G401.6 (cell line): ENCODE data around the gene THEMIS.

Experiments
- FAIRE-seq: peaks from 2 replicates; lab custom pipeline; 2012; peaks lifted over from hg19 to GRCh38; lab: Jason Lieb, UNC

THEMIS gene

DNA sequence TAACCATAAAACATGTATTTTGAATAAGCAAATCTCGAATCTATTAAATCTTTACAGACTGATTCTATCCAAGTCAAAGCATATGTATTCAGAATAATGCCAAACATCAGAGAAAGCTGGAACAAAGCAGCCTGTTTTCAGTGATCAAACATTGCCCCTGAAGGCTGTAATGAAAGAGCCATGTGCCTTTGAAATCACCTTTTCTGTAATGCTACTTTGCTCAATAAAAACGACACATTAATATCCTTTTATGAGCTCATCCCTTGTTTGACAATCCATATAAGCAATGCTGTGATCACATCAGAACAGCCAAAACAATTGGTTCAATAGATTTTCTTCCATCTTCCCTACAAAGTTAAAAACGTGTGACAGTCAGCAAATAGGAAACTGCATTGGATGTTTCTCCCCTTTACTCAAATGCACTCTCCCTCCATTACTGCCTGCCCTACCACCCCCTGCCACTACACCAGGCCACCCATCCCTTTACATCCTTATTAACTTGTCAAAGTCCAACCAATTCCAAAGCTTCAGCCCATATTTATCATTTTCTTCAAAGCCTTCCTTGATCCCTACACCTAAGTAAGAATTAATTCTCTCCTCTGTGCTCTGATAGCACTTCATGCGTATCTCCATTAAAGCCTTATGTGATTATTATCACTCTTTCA is 42.0 kb downstream of the THEMIS start:
- no peak for FAIRE-seq

GRCh38 chr6:127857051-127857637 is 43.7 kb downstream of the THEMIS start:
- no peak for FAIRE-seq

DNA sequence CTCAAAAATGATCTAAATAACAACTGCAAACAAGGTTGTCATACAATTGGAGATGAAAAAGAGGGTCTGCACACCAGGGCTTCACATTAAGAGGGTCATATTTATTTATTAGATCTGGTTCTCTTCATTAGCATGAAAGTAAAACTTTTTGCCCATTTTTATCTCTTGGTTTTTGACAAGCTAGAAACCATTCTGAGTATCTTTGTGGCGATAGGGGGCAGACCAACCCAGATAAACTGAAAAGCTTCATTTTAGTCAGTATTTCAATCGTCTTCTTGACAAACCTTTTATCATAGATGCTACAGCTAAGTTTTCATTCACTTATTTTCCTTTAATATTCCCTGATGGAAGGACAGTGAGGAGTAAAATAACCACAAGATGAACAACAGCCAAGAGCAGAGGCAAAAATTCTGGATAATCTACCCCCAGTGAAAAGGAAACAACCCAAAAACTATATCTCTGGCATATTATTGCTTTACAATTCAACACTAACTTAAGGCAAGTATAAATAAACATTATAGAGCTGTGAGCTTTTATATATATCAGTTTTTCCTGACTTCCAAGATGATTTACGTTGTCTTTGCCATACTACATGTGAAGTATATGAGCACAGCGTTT is 45.2 kb downstream of the THEMIS start:
- FAIRE-seq: no peak

GRCh38 chr6:127854009-127854408 is 46.8 kb downstream of the THEMIS start:
- no peak for FAIRE-seq

GRCh38 chr6:127851197-127851596 is 49.7 kb downstream of the THEMIS start:
- FAIRE-seq: no peak

- FAIRE-seq: no peak
Measured at GRCh38 chr6:127845242-127845641, 55.6 kb downstream of the THEMIS start.

- no peak for FAIRE-seq
Measured at GRCh38 chr6:127844529-127844928, 56.3 kb downstream of the THEMIS start.

- FAIRE-seq: no peak
Measured at GRCh38 chr6:127843582-127843981, 57.3 kb downstream of the THEMIS start.

DNA sequence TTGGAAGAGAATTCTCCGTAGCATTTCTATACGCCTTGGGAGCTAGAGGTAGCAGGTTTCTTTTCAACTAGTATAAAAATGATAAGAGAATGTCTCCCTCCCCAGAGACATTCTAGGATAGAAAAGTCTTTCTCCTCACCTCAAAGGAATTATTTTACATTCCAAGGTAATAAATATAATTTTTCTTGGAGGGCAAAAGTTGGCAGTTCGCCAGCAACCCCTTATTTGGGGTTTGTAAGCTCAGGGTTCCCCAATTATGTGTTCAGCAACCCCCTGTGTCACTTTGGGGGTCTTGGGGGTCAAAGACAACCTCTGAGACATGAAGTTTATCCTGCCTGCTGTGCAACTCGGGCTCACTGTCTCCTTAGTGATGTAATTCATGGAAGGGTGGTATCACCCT is 58.3 kb downstream of the THEMIS start:
- no peak for FAIRE-seq

DNA sequence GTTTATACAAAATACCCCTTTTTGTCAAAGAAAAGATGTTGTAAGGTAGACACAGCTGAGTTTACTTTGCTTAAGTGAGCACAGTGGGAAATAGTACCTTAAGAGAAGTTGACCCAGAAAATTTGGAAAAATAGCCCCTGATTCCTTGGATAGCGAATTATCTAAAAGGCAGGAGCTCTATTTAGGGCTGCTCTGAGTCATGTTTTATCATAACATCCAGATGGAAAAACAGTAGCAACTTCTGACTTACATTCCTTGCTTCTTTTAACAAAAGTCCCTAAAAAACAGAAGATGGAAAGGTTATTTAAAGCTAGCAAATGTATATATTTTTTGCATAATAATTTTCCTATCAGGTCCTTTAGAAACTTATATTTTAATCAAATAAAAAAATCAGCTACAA is 59.0 kb downstream of the THEMIS start:
- no peak for FAIRE-seq

DNA sequence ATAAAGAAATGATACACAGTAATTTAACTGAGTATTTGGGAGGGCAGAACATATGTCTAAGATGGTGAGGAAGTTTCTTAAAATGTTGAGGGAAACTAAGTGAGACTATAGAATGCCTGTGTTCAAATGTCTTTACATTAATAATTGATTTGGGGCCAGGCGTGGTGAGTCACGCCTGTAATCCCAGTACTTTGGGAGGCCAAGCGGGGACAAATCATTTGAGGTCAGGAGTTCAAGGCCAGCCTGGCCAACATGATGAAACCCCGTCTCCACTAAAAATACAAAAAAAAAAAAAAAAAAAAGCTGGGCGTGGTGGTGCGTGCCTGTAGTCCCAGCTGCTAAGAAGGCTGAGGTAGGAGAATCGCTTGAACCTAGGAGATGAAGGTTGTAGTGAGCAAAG is 66.7 kb downstream of the THEMIS start:
- no peak for FAIRE-seq

- no peak for FAIRE-seq
Measured at GRCh38 chr6:127833336-127833735, 67.5 kb downstream of the THEMIS start.

DNA sequence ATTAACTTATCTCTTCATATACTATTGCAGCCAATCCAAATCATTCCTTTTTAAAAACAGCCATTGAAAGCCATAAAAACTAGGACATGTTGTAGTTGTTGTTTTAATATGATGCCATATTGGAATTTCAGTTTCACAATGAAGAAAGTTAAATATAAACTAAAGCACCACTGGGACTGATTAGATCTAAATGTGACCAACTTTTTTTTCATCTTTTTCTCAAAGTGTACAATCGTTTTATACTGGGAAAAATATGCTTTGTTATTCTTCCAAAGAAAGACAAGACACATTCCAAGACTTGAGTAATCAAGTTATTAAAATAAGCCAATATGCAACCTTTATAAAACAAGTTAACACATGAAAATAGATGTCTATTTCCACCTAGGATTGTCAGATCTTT is 68.5 kb downstream of the THEMIS start:
- FAIRE-seq: no peak

- FAIRE-seq: no peak
Measured at GRCh38 chr6:127824061-127824460, 76.8 kb downstream of the THEMIS start.

DNA sequence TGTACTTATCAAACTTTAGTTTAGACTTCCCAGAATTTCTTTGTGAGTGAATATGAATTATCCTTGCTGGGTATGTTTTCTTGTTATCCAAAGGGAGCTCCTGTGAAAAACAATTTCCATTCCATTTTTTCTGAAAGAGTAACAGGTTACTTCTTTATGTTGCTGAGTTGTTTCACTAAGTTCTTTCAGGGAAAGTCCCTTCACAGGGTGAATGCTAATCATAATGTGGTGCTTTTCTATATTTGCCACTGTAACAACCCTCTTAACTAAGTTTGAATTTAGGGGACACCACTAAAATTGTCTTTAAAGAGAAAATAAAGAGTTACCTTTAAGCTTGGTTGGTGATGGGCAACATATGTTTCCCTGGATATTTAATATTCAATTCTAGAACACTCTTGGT is 79.4 kb downstream of the THEMIS start:
- FAIRE-seq: no peak

GRCh38 chr6:127818149-127818548 is 82.7 kb downstream of the THEMIS start:
- no peak for FAIRE-seq

- FAIRE-seq: no peak
Measured at GRCh38 chr6:127816643-127817042, 84.2 kb downstream of the THEMIS start.

GRCh38 chr6:127813699-127814027 is 87.2 kb downstream of the THEMIS start:
- no peak for FAIRE-seq

DNA sequence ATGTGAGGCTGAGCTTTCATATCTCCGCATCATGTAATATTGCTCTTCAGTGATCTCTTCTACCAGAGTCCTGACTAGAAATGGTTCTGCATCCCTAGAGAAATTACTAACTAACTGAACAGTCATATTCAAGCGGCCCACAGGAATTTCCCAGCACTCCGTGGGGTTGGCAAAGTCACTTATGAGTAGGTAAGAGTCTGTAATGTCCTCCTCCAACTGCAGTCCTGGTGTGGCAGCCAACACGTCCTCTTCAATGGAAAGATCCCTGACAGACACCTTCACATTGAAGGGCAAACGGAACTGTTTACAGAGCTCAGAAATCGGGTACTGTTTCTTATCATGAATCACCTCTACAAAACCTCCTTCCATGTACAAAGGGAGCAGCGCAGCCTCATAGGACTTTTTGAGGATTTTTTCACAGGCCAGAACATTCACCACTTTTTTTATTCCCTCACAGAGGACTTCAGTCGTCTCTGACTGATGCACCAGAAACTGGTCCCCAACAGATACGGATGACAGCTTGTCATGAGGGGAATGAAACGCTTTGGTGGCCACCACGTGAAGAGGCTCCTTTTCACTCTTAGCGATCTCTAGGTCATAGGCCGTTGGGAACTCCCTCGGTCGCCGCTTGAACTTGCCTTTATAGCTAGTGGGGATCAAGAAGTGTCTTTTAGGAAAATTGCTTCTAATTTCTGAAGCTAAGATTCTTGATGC is 87.7 kb downstream of the THEMIS start:
- no peak for FAIRE-seq

- no peak for FAIRE-seq
Measured at GRCh38 chr6:127811900-127812570, 88.8 kb downstream of the THEMIS start.

- no peak for FAIRE-seq
Measured at GRCh38 chr6:127807806-127808517, 92.9 kb downstream of the THEMIS start.

- no peak for FAIRE-seq
Measured at GRCh38 chr6:127796713-127797112, 104.1 kb downstream of the THEMIS start.
